IPS-11a (cell line): ENCODE measurements around the gene CAMK1D.
"Not testable (repeated sequence)": the region's sequence is repeated elsewhere in the genome, so short reads cannot be mapped to it uniquely, and the experiment has no call there.

Experiments used
- H3K4me3 ChIP-seq: one replicate; pipeline ENCODE4 v1.5.1; 2013; ENCODE audit warnings: low read depth, low read length, control low read depth

CAMK1D gene

GRCh38 chr10:12423896-12424295 is 74.5 kb downstream of the CAMK1D start:
- H3K4me3 ChIP-seq: no peak overlapping the region

GRCh38 chr10:12427276-12427675 is 77.9 kb downstream of the CAMK1D start:
- H3K4me3 ChIP-seq: no peak overlapping the region

GRCh38 chr10:12428447-12429135 is 79.2 kb downstream of the CAMK1D start:
- no peak overlapping the region for H3K4me3 ChIP-seq

GRCh38 chr10:12430406-12430982 is 81.1 kb downstream of the CAMK1D start:
- no peak overlapping the region for H3K4me3 ChIP-seq

GRCh38 chr10:12431151-12432101 is 82.1 kb downstream of the CAMK1D start:
- no peak overlapping the region for H3K4me3 ChIP-seq

- H3K4me3 ChIP-seq: no peak overlapping the region
These were observed 83.2 kb downstream of the CAMK1D start for GRCh38 chr10:12432402-12433189.

- H3K4me3 ChIP-seq: no peak overlapping the region
These were observed 84.9 kb downstream of the CAMK1D start for GRCh38 chr10:12434277-12434676.

GRCh38 chr10:12434677-12435076 is 85.3 kb downstream of the CAMK1D start:
- H3K4me3 ChIP-seq: not testable (repeated sequence)

GRCh38 chr10:12435348-12435747 is 86.0 kb downstream of the CAMK1D start:
- H3K4me3 ChIP-seq: no peak overlapping the region

- no peak overlapping the region for H3K4me3 ChIP-seq
These were observed 89.8 kb downstream of the CAMK1D start for GRCh38 chr10:12438919-12439692.

GRCh38 chr10:12439767-12440166 is 90.4 kb downstream of the CAMK1D start:
- not testable (repeated sequence) for H3K4me3 ChIP-seq

GRCh38 chr10:12443026-12443425 is 93.7 kb downstream of the CAMK1D start:
- no peak overlapping the region for H3K4me3 ChIP-seq

GRCh38 chr10:12444981-12445700 is 95.8 kb downstream of the CAMK1D start:
- no peak overlapping the region for H3K4me3 ChIP-seq

- H3K4me3 ChIP-seq: no peak overlapping the region
These were observed 96.5 kb downstream of the CAMK1D start for GRCh38 chr10:12445701-12446334.

- H3K4me3 ChIP-seq: no peak overlapping the region
These were observed 99.0 kb downstream of the CAMK1D start for GRCh38 chr10:12448340-12448728.

GRCh38 chr10:12448729-12449391 is 99.5 kb downstream of the CAMK1D start:
- no peak overlapping the region for H3K4me3 ChIP-seq

GRCh38 chr10:12455318-12455717 is 106.0 kb downstream of the CAMK1D start:
- no peak overlapping the region for H3K4me3 ChIP-seq

GRCh38 chr10:12455766-12456165 is 106.4 kb downstream of the CAMK1D start:
- no peak overlapping the region for H3K4me3 ChIP-seq

- H3K4me3 ChIP-seq: no peak overlapping the region
These were observed 110.0 kb downstream of the CAMK1D start for GRCh38 chr10:12459340-12459739.
